ENCODE measurements around the gene PXDN.

The PXDN gene

GRCh38 chr2:1602278-1603010, 141.9 kb downstream of the PXDN start:
- no peak for DNase-seq (ENCODE audit: low read depth in 3 of 3, low spot score in 1 of 3)

DNA sequence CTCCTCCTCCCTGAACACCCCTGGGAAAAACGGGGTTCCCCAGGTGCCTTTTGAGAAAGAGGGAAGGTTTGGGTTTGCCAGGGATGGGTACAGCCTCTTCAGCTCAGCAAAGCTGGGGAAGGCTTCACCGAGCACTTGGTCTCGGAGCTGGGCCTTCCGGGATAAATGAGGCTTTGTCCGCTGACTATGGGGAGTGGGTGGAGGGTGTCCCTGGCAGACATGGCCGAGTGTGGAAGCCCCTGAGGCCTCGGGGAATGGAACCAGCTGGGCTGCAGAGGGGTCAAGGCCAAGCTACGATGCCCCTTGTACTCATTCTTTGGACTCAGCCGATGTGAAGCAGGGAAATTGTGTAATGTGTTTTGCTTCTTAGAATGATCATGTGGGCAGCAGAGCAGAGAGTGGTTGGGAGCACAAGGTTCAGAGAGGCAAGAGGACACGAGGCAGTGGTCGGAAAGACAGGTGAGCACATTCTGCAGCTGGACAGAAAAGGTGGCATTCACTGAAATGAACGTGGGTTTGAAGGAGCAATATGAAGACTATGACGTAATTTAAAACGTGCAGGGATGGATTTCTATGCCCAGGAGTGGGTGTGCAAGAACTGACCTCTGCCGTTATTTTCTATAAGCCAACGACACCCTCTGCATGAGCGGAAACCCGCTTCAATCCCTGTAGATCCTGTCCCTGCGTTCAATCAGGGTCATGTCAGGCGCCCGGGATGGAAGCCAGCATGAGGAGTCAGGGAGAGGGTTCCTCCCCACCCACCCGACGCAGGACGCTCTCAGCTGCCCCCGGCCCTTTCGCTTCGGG, 142.6 kb downstream of the PXDN start:
- no peak for DNase-seq (ENCODE audit: low read depth in 3 of 3, low spot score in 1 of 3)

DNA sequence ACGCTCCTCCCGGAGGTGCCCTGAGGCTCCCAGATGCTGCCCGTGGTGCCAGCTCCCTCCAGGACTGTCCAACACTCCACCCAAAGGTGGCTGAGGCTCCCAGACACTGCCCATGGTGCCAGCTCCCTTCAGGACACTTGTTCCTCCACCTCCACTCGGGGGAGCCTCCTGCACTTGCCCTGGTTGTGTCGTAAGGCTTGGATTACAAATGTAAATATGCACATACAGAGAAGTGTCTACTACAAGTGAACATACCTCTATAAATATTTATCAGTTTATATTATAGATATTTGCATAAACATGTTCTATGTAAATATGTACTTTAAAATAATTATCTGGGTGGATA, 143.3 kb downstream of the PXDN start:
- DNase-seq (ENCODE audit: low read depth in 3 of 3, low spot score in 1 of 3) = no peak

- DNase-seq (ENCODE audit: low read depth in 3 of 3, low spot score in 1 of 3) = no peak
Measured at GRCh38 chr2:1600191-1601066, 143.9 kb downstream of the PXDN start.

DNA sequence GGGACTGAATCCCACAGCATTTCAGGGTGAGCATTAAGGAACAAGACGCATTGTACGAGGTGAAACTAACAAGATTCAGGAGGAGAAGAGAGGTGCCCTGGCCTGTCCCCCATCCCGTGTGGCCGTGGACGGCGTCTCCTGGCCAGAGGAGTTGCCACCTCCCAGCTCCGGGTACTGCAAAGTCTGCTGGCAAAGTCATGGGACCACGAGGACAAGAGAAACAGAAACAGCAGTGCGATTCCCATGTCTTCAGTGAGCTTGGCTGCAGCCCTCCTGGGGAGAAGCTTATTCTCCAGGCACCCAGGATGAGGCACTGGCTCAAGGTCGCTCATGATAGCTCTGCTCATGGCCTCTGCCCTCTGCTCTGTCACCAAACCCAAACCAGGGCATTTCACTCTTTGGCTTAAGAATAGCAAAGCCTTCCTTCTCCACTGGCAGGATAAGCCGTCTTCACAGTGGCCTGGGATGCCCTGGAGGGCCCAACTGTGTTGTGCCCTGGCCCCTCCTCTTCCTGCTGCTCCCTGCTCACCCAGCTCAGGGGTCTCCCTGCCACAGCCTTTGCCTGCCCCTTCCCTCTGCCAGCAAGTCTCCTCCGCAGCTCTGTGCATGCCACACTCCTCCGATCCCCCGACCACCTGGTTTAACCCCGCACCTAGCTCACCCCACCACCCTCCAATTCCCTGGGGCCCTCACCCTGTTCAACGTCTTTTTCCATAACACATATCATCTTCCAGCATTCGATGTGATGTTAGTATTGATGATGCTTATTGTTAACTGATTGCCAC, 144.8 kb downstream of the PXDN start:
- no peak for DNase-seq (ENCODE audit: low read depth in 3 of 3, low spot score in 1 of 3)

DNA sequence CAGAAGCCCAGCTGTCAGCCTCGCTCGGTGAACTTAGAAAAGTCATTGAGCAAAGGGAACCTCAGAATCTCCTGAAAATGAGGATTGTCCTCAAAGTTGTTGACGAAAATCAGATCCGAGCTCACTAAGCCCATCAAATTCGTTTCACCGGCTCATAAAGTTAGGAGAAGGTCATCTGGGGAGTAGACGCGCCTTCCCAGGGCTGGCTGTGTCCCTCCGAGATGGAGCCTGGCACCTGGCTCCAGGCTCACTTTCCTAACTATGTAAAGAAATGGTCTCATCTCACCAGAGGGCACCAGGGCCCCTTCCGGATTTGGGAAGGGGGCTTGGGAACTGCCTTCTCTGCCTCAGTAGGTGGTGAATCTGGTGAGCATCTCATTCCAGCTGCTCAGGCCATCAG, 145.5 kb downstream of the PXDN start:
- DNase-seq (ENCODE audit: low read depth in 3 of 3, low spot score in 1 of 3) = no peak

GRCh38 chr2:1598041-1598710, 146.1 kb downstream of the PXDN start:
- no peak for DNase-seq (ENCODE audit: low read depth in 3 of 3, low spot score in 1 of 3)

DNA sequence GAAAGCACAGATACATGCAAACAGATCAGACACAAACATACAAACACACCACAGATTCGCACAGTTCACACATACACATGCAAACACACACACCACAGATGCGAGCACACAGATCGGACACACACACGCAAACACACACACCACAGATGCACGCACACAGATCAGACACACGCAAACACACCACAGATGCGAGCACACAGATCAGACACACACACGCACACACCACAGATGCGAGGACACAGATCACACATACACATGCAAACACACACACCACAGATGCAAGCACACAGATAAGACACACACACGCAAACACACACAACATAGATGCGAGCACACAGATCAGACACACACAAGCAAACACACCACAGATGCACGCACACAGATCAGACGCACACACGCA, 149.0 kb downstream of the PXDN start:
- DNase-seq (ENCODE audit: low read depth in 3 of 3, low spot score in 1 of 3) = no peak

DNA sequence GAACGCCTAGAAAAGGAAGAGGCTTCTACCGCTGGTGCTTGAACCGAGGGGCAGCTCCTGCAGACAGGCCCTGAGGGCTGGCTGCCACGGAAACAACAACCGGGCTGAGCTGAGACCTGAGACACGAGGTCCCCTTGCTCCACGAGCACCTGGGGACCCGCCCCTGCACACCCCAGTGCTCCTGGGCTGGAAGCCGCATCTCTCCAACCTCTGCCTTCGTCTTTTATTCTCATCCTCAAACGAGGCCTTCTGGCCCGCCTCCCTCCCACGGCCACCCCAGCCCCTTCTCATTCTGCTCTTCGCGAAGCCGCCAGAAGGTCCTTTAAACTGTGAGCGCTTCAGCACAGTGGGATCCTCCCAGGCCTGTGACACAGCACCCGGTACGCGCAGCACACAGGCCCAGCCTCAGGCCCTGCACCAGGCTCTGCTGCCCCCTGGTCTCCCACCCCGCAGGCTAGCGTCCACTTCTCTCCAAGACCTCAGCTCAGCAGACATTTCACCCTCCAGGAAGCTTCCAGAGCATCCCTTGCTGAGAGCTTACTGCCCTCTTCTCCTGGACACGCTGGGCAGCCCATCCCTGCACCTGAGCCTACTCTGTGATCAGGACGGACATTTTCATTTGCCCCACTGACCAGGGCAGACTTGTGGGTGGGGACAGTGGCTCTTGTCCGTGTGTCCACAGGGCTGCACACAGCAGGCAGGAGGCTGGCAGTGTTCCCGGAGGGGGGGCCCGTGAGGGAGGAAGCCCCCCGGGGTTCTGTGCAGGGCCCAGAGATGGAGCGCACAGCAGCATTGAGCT, 149.7 kb downstream of the PXDN start:
- no peak for DNase-seq (ENCODE audit: low read depth in 3 of 3, low spot score in 1 of 3)

DNA sequence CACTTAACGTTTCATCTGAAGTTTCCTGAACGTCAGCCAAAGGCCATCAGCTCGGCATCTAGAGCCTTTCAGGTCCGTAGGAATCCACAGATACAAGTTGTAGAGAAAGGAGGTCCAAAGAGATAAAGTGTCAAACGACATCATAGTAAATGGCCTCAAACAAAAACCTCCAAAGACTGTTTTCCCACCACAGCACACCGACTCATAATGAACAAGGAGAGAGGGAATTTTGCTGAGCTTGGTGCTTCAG, 150.3 kb downstream of the PXDN start:
- no peak for DNase-seq (ENCODE audit: low read depth in 3 of 3, low spot score in 1 of 3)

GRCh38 chr2:1593371-1594122, 150.8 kb downstream of the PXDN start:
- DNase-seq (ENCODE audit: low read depth in 3 of 3, low spot score in 1 of 3) = no peak

DNA sequence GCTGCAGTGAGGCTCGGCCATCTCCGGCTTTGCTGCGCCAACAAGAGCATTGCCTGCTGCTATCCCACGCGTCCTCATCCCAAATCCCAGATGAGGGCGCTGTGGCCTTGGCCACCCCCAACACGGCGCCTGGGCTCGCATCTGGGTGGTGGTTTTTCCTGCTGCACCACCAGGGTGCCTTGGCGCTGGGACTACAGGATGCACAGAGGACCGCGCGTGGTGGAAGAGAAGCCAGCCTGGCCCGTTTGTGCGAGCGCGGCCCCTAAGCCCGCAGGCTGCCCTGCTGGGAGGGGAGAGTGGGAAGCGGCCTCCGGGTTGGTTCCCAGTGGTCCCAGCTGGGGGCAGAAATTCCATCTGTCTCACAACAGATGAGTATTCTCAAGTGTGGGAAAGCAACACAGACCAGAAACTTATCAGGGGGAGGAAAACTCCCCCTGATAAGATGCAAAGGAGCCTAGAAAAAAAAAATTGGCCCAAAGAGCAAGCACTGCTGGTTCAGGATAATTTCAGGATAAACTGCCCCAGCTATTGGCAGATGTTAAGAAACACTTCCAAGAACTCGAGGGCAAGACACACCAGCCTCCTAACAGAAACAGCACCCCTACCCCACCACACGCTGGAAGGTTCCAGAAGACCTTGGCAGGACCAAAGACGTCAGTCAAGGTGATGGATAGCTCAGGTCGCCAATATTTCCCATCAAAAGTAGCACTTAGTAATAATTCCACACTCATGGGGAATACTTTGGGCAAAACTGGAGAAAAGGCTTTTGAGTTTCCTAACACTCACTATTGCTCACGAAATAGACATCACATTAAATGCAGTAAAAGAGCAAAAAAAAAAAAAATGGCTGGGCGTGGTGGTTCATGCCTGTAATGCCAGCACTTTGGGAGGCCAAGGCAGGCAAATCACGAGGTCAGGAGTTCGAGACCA, 152.1 kb downstream of the PXDN start:
- DNase-seq (ENCODE audit: low read depth in 3 of 3, low spot score in 1 of 3) = no peak

DNA sequence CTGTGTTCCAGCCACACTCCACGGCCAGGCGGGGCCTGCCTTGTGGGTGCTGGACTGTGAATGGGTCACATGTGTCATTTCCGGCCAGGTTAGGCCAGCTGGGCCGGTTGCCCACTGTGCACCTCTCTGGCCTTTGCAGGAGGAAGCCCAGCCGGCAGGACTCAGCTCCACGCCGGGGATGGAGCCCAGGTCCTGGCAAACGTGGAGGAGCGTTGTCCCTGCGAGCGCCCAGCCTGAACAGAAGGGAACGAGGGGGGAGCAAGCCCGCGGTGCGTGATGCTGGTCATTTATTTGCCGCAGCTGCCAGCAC, 152.9 kb downstream of the PXDN start:
- DNase-seq (ENCODE audit: low read depth in 3 of 3, low spot score in 1 of 3) = no peak

- DNase-seq (ENCODE audit: low read depth in 3 of 3, low spot score in 1 of 3) = no peak
Measured at GRCh38 chr2:1590596-1591460, 153.5 kb downstream of the PXDN start.

DNA sequence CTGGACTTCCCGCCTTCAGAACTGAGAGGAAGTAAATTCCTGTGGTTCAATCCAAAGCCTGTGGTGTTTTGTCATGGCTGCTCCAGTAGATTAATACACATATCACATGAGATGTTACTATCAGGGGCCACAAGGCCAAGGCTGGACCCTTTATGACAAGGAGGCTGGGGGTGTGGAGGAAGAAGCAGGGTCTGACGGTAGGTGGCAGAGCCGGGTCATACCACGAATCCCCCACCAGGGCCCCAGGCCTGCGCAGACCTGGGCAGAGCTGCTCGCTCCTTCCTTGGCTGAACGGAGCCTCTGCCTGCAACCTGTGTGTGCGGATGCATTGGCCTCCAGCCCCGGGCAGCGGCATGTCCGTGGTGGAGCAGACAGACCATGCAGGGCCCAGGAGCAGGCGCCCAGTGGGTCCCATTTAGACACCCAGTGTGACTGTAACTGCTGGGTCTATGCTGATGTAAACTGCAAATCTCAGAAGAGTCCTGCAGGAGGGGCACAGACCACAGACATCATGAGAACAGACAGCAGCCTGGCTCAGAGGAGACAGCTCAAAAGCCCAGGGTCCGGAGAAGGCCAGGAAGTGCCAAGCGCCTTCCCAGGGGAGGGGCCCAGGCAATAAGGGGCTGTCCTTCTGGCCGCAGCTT, 155.2 kb downstream of the PXDN start:
- no peak for DNase-seq (ENCODE audit: low read depth in 3 of 3, low spot score in 1 of 3)

GRCh38 chr2:1588051-1588977, 156.0 kb downstream of the PXDN start:
- DNase-seq (ENCODE audit: low read depth in 3 of 3, low spot score in 1 of 3) = no peak
